ENCODE measurements around the gene GALNTL6.
"Not testable (repeated sequence)": the region's sequence is repeated elsewhere in the genome, so short reads cannot be mapped to it uniquely, and the experiment has no call there.

Gene GALNTL6

DNA sequence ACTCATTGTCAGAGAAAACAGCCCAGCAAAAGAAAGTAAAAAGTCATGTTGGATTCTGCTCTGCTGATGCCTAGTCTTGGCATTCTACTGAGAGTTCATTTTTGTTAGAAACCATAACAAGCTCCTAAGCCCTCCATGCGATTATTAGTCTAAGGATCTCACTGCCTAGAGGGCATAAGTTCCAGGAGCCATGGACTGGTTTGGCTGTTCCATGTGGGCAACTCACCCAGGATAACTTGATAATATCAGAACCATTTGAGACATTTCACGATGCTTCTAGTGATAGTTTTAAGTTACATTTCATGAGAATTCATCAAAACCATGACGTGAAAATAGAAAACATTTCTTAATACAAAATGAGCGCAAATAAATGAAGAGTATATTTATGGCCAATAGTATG is 978.6 kb downstream of the GALNTL6 start:
- no peaks in the 10 kb centered on the region for H3K27me3 ChIP-seq
- H3K36me3 ChIP-seq: no peaks in the 10 kb centered on the region
- TF ChIP-seq CTCF (IDR thresholded peaks at IDR 0.05; ENCODE audit: low read depth, low read length): no peak
- no peak overlapping the region for H3K4me3 ChIP-seq (ENCODE audit: low read depth, low read length)
- H3K9me3 ChIP-seq: no peaks in the 10 kb centered on the region
- H3K4me1 ChIP-seq: no peaks in the 10 kb centered on the region
- DNase-seq: no peak

DNA sequence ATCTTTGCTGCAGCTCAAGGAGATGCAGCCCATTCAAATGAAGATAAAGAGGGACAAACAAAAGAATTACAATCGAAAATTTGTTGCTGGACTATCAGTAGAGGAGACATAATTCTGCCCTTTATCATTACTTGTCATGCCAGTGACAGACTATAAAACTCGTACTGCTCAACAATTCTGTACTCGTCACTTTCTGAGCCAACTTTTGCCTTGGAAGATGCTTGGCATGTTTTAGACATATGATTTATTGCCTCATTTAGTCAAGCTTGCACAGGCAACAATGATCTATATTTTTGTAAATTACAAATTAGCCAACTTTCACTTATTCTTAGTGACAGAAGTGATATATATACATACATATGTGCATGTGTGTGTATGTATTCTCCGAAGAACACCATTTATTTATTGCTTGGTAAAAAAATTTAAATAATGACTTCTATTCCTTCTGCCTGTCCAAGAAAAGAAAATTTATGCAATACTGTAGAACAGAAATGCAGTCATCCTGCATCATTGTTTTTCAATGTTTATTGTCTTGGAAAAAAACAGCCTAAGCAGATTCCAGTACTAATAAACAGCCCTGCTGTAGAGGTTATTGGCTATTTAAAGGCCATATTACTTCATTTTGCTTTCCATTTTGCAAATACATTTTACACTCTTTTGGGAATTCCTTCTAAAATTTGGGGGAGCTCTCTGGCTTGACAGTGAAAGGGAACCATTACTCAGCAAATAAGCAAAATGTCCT is 980.5 kb downstream of the GALNTL6 start:
- Histone ChIP-seq H3K4me3 (ENCODE audit: low read depth, low read length) (no peak overlapping the region), H3K36me3 (no peaks in the 10 kb centered on the region), H3K27me3 (no peaks in the 10 kb centered on the region), H3K9me3 (no peaks in the 10 kb centered on the region), H3K4me1 (no peaks in the 10 kb centered on the region)
- DNase-seq: no peak
- no peak for TF ChIP-seq CTCF (IDR thresholded peaks at IDR 0.05; ENCODE audit: low read depth, low read length)

DNA sequence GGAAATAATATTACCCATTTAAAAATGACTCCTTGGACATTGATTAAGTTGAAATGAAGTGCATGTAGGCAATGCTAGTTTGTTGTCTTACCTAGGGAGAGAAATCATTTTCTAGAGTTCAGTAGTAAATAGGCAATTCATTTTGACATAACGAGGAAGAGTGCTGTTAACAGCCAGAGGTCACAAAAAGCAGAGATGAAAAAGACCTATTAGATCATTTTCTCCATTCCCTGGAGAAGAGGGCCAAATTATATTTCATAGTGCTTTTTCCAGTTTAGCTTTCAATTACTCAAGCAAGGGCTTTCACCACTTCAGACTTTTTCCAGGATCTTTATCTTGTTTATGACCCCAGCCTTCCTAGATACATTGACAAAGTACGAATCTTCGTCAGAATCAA is 981.1 kb downstream of the GALNTL6 start:
- H3K9me3 ChIP-seq: no peaks in the 10 kb centered on the region
- no peak for DNase-seq
- TF ChIP-seq CTCF (IDR thresholded peaks at IDR 0.05; ENCODE audit: low read depth, low read length): no peak
- no peaks in the 10 kb centered on the region for H3K27me3 ChIP-seq
- no peaks in the 10 kb centered on the region for H3K4me1 ChIP-seq
- no peaks in the 10 kb centered on the region for H3K36me3 ChIP-seq
- no peak overlapping the region for H3K4me3 ChIP-seq (ENCODE audit: low read depth, low read length)

GRCh38 chr4:172797281-172797680 is 984.1 kb downstream of the GALNTL6 start:
- not testable (repeated sequence) for H3K4me3 ChIP-seq (ENCODE audit: low read depth, low read length); H3K4me1 ChIP-seq; H3K36me3 ChIP-seq; H3K9me3 ChIP-seq; DNase-seq; H3K27me3 ChIP-seq

DNA sequence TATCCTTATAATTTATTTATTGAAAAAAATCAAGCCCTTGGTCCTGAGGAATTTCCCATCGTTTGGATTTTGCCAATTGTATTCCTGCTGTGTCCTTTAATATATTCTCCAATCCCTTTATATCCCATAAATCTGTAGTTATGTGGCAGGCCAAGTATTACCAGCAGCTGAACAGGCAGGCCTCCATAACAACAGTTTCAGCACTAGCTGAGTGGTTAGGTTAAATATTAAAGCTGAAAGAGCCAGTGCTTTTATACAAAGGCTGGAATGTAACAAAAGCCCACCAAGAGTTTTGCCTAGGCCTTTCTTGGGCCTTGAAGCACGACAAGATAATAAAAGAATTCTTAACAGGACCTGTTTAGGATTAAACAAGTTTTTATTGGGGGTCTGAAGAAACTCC is 988.8 kb downstream of the GALNTL6 start:
- H3K36me3 ChIP-seq: no peaks in the 10 kb centered on the region
- H3K4me1 ChIP-seq: no peaks in the 10 kb centered on the region
- no peaks in the 10 kb centered on the region for H3K27me3 ChIP-seq
- no peak for TF ChIP-seq CTCF (IDR thresholded peaks at IDR 0.05; ENCODE audit: low read depth, low read length)
- no peaks in the 10 kb centered on the region; the same call in 1 of the 2 replicates for H3K9me3 ChIP-seq
- DNase-seq: no peak
- H3K4me3 ChIP-seq (ENCODE audit: low read depth, low read length): no peak overlapping the region

DNA sequence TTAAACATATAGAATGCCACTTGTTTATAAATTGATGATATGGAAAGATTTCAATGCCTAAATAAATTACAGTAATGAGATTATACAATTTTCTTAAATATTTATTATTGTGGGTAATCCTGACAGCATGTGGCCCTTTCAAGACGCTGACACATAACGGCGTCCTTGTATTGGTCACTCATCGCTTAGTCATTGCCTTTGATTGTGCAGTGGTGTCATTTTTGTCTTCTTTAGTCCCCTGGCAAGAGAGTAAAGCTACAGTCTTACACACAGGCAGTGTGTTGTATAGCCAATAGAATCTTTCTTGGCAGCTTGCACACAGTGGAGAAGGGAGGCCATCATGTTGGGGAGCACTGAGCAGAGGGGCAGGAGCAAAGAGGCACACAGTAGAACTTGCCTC is 993.6 kb downstream of the GALNTL6 start:
- no peaks in the 10 kb centered on the region for H3K36me3 ChIP-seq
- H3K4me1 ChIP-seq: no peaks in the 10 kb centered on the region; the same call in 1 of the 2 replicates
- TF ChIP-seq CTCF (IDR thresholded peaks at IDR 0.05; ENCODE audit: low read depth, low read length): no peak
- H3K9me3 ChIP-seq: no peaks in the 10 kb centered on the region; the same call in 1 of the 2 replicates
- no peak overlapping the region for H3K4me3 ChIP-seq (ENCODE audit: low read depth, low read length)
- no peaks in the 10 kb centered on the region for H3K27me3 ChIP-seq
- no peak for DNase-seq

All from BE2C (cell line).